Suppressor macrophage treated with lipopolysaccharide for 1 hour (primary cell): Measurements from ENCODE around the gene ASGR1.
"Not testable (repeated sequence)": the region's sequence is repeated elsewhere in the genome, so short reads cannot be mapped to it uniquely, and the experiment has no call there.

Experiments used
- DNase-seq, 3 donors: peaks; one replicate each; pipeline ENCODE4 v3.0.0-alpha.2; 2020 to 2022

The ASGR1 gene

DNA sequence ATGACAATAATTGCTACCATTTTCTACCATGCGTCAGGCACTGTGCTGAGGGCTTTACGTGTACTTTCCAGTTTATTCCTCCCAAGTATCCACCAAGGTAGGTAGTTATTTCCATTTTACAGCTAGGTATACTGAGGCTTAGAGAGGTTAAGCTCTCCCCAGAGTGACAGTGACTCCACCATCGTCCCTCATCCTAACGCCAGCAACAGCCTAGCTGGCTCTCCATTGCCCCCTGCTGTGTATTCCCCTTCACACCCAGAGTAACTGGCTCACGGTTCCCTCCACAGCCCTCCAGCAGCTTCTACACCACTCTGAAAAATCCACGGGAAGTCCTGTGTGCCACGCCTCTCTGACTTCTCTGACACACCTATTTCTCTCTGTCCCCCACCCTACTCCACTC is 7.1 kb upstream of the ASGR1 start:
- peak; percentile 30 to 50 (median 44) for DNase-seq

DNA sequence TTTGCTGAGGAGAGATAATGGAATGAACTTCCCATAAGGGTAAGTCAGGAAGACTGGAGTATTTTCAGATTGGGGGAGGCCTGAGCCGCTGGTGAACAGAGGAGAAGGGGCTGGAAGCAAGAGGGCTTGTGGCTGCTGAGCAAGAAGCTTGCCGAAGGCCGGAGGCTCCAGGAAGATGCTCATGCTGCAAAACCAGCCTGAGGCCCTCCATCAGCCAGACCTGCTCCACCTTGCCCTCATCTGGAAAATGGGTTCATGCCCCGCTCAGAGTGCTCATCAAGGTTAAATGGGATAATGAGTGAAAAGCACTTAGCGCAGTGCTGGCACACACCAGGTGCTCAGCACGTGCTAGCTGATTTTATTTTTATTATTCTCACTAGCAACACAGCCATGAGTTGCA is 5.5 kb upstream of the ASGR1 start:
- DNase-seq: no peak

DNA sequence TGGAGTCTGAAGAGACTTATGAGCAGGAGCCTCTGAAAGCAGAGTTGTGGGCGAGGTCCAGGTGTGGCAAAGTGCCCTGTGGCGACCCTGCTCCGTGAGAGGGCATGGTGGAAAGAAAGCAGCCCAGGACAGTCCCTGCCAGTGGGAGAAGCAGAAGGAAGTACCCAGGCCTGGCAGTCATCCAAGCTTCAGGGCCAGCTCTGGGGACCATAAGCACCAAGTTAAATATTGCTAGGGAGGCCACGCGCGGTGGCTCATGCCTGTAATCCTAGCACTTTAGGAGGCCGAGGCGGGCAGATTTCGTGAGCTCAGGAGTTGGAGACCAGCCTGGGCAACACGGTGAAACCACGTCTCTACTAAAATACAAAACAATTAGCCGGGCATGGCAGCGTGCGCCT is 4.9 kb upstream of the ASGR1 start:
- DNase-seq: peak; percentile 66 to 81 (median 69)

DNA sequence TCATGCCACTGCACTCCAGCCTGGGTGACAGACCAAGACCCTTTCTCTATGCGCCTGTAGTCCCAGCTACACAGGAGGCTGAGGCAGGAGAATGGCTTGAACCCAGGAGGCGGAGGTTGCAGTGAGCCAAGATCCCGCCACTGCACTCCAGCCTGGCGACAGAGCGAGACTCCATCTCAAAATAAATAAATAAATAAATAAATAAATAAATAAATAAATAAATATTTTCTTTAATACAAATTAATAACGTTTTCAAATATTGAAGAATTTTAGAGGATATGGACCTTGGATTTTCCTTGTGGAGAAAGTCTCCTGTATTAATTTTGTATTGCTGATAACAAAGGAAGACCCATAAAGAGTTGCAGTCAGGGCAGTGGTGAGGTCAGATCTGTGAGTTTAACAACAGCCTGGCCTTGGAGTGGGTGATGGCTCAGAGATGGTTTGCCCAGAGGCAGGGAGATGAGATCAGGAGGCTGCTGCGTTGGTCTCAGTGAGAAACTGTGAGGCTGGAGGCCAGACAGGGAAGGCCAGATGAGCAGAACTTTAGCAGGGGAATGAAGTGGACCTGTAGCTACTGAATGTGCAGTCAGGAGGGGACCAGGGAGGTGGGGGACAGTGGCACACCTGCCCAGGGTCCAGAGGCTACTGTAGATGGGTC is 4.4 kb upstream of the ASGR1 start:
- peak in 1 of 3 donors; percentile 23 for DNase-seq

DNA sequence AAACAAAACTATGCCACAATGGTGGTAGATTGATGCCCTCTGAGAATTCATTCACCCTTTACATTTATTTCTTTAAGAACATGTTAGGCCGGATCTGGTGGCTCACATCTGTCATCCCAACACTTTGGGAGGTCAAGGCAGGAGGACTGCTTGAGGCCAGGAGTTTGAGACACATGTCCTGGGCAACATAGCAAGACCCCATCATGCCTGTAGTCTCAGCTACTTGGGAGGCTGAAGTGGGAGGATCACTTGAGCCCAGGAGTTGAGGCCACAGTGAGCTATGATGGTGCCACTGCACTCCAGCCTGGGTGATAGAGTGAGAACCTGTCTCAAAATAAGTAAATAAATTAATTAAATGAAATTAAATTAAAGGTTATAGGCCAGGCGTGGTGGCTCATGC is 2.9 kb upstream of the ASGR1 start:
- DNase-seq: not testable (repeated sequence)

DNA sequence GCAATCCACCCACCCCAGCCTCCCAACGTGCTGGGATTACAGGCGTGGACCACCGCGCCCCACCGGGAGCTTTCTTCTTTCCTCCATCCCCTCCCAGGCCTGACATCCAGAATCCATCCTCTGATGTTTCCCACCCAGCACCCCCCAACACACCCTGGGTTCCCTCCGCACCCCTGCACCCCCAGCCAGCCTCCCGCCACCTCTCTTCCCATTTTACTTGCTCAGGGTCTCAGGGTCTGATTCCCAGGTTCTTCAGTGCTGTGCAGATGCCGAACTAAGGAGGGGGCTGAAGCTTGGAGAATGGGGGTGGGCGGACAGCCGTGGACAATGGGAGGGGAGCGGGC is 225 bp downstream of the ASGR1 start:
- DNase-seq: no peak

DNA sequence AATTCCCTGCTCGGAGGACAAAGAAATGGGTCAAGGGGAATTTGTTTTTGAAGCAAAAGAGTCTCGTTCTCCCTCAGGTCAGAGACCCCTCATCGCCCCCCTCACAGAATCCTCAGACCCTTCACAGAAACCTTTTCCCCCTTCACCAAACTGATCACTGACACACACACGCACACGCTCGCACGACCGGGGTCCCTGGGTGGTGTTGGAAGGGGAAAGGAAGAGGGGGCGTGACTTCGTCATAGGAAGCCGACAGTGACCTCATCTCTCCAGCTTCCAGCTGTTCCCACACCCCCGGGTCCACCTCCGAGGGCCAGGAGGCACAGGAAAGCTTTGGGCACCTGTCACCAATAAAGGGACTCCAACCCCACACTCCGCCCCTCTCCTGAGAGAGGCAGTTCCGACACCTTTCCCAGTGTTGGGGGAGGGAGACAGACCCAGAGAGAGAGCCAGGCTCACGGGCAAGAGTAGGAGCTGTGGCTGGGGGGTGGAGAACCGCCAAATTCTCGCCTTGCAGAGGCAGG is 1.2 kb downstream of the ASGR1 start:
- DNase-seq: peak; percentile 55 to 66 (median 56)

DNA sequence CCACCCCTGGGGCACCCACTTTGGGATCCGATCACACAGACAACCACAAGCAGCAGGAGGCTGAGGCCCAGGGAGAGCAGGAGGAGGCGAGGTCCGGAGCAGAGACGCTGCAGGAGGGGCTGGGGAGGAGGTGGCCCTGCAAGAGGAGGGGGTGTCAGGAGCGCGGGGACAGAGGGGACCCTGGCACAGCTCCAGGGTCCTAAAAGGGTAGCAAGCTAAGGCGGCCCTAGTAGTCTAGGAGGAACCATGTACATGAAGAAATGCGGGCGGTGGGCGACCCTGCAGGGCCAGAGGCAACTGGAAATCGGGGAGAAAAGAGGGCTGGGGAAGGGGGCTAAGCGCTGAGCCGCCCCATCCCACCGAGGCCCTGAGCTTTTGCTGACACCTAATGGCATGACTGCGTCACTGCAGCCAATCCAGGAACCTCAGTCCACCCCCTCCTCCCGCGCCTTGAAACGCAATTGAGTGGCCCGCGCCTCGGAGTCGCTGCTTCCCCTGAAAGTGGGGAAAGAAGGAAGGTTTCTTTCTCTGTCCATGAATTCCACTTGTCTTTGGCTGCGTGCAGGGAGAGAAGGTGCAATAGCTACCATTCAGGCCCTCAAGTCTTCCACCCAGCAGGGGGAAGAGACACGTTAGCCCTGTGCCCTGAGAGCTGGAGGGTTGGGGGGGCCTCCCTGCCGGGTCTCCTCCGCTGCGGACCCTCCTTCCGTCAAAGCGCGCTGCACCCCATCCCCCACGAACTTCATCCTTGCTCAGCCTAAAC is 1.8 kb downstream of the ASGR1 start:
- DNase-seq: peak; percentile 81 to 86 (median 83)

DNA sequence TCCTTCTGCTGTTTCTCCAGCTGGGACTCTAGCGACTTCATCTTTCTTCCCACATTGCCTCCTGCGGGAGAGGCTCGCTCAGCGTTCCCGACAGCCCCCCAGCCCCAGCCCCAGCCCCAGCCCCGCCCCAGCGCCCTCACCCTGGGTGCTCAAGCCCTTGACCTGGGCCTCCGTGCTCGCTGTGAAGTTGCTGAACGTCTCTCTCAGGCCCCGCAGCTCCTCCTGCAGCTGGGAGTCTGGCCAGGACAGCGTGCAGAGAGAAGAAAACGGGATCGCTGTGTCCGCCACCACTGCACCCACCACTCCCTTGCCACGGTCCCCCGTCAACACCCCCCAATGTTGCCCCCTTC is 2.4 kb downstream of the ASGR1 start:
- DNase-seq: no peak

DNA sequence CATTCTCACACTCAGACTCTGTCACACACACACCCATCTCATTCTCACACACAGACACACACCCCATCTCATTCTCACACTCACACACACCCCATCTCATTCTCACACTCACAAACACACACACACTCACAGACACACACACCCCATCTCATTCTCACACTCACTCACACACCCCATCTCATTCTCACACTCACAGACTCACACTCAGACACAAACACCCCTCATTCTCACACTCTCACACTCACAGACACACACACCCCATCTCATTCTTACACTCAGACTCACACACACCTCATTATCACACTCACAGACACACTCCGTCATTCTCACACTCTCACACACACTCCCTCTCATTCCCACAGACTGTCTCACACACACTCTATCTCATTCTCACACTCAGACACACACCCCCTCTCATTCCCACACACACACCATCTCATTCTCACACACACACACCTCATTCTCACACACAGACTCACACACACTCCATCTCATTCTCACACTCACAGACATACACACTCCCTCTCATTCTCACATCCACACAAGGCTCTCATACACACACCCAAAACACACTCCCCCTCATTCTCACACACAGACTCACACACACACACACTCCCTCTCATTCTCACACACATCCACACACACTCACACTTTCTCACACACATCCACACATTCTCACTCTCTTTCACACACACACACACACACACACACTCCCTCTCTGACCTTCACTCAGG is 2.9 kb downstream of the ASGR1 start:
- no peak for DNase-seq

DNA sequence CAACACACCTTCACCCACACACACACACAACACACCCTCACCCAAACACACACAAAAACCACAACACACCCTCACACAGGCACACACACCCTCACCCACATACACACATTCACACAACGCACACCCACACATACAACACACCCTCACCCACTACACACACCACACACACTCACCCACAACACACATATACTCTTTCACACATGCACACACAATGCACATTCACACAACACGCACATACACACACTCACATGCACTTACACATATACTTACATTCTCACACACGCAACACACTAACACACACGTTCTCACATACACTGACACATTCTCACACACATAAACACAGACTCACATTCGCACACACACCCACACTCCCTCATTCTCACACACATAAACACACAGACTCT is 3.8 kb downstream of the ASGR1 start:
- DNase-seq: no peak

DNA sequence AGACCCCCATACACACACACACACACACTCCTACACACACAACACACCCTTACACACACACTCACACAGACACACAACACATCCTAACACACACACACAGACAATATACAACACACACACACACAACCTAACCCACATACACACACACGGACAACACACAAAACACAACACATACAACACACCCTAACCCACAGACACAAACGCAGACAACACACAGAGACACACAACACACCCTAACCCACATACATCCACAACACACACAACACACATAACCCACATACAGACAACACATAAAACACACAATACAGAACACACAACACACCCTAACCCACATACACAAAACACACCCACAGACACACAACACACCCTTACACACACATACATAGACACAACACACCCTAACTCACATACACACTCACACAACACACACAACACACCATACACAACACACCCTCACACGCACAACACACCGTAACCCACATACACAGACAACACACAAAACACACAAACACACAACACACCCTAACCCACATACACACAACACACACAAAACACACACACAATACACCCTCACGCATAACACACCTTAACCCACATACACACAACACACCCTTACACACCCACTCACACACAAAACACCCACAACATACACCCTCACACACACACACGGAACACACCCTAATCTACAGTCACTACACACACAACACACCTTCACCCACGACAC is 4.4 kb downstream of the ASGR1 start:
- DNase-seq: no peak

DNA sequence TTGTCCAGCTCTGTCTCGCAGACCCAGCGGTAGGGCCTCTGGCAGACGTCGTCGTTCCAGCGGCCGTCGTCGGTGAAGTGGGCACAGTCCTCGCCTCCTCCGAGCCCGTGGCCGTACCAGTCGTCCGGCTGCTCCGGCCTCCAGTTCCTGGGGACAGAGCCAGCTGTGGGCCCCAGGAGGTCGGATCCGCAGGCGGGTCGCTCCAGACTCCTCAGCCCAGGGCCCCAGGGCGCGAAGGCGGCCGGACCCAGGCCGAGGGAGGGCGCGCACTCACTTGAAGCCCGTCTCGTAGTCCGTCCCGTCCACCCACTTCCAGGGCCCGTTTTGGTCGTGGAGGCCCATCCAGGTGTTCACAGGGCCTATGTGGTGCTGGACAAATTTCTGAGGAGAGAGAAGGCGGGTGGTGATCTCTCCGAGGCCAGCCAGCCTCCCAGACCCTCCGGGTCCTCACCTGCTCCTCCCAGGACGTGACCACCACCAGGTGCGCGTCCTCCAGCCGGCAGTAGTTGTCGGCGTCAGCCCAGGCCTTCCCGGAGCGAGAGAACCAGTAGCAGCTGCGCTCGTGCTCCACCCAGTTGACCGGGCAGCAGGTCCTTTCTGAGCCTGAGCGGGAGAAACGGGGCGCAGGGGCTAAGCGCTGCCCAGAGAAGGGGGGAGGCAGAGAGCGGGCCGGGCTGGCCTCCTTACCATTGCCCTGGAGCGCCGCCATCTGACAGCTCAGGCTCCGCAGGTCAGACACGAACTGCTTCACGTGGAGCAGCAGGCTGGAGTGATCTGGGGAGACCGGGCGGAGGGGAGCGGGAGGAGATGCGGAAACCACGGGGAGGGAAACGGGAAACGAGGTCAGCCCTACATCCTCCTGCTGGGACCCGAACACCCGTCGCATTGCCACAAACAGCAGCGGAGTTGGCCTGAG is 5.2 kb downstream of the ASGR1 start:
- DNase-seq: peak; percentile 68 to 85 (median 80)

DNA sequence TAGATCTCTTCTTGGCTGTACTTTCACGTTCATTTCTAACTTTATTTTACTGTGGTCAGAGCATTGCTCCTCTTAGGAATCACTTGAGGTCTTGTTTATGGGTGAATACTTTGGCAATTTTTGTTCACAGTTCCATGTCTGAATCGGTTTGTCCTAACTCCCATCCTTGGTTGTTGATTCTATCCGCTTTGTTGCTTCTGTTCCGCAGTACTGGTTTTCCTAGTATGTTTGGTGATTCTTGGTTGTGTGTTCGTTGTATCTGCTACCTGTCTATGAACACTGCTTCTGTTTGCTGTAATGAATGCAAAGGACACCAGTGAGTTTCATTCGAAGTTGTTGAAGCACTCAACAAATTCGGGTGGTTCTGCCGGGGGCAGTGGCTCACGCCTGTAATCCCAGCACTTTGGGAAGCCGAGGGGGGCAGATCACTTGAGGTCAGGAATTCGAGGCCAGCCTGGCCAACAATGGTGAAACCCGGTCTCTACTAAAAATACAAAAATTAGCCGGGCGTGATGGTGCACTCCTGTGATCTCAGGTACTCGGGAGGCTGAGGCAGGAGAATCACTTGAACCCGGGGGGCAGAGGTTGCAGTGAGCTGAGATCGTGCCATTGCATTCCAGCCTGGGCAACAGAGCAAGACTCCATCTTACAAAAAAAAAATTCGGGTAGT is 6.5 kb downstream of the ASGR1 start:
- DNase-seq: not testable (repeated sequence)

DNA sequence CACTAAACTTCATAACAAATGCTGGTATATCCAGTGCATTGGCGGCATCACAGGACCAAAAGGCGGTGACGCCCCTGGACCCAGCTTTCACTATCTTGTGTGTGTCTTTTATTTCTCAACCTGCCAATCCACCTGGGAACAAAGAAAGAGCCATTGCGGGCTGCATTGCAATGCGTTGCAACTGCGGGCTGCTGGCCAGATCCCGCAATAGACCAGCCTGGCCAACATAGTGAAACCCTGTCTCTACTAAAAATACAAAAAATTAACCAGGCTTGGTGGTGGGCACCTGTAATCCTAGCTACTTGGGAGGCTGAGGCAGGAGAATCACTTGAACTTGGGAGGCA is 9.6 kb downstream of the ASGR1 start:
- DNase-seq: not testable (repeated sequence)

DNA sequence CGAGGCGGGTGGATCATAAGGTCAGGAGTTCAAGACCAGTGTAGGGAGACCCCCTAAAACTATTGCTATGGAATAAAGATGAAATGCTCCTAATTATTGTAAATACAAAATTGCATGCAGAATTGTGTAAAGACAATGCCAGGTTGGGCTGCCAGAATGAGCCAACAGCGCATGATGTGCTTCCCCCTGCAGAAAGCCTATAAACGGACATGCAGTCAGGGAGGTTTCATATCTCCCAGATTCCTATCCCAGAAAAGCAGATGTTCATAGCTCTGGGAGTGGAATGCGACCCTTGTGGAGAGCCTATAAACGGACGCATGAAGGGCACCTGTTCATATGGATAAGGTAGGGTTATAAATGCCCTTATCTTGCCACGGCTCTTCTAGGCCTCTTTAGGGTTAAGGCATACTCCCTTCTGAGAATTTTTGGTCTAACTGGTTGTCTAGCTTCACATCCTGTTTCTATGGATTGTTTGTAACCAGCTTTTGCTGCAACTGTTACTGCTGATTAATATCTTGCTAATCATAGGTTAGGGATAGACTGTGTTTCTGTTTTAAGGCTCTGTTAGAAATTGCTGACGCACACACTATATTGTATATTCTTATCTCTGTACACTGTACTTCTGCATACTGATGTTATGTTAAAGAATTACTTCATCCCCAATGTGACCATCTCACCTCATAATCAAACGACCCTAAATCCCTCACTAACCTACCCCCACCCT is 10.2 kb downstream of the ASGR1 start:
- DNase-seq: not testable (repeated sequence)

DNA sequence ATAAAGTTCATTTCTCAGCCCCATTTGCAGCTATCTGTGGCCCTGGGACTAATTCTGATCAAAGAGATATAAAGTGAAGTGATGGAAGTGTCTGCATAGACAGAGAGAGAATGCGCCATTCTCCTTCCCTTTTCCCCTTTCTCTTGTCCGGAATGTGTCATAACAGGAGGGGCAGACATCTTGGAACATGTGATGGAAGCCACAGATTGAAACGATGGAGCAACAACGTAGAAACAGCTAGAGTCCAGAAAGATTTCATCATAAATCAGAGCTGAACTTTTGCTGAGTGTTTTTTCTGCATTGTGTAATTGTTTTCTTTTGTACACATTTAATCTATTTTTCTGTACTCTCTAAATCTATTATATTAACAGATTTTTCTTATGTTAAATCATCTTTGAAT is 11.3 kb downstream of the ASGR1 start:
- peak; percentile 85 to 95 (median 94) for DNase-seq

DNA sequence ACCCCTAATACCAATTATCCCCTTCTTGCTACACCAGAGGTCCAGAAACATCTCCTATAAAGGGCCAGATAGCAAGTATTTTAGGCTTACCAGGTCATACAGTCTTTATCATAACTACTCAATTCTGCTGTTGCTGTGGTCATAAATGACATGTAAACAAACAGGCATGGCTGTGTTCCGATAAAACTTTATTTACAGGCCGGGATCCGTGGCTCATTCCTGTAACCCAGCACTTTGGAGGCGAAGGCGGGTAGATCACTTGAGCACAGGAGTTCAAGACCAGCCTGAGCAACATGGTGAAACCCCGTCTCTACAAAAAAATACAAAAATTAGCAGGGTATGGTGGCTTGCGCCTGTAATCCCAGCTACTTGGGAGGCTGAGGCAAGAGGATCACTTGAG is 12.3 kb downstream of the ASGR1 start:
- DNase-seq: no peak

DNA sequence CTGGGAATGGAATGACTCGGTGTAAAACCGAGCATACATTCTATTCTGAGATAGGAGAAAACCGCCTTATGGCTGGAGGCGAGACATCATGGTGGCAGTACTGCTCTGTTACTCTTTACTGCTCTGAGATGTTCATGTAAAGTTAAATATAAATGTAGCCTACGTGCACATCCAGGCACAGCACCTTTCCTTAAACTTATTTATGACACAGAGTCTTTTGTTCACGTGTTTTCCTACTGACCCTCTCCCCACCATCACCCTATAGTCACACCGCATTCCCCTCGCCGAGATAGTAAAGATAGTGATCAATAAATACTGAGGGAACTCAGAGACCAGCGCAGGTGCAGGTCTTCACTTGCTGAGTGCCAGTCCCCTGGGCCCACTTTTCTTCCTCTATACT is 19.6 kb downstream of the ASGR1 start:
- DNase-seq: not testable (repeated sequence)

DNA sequence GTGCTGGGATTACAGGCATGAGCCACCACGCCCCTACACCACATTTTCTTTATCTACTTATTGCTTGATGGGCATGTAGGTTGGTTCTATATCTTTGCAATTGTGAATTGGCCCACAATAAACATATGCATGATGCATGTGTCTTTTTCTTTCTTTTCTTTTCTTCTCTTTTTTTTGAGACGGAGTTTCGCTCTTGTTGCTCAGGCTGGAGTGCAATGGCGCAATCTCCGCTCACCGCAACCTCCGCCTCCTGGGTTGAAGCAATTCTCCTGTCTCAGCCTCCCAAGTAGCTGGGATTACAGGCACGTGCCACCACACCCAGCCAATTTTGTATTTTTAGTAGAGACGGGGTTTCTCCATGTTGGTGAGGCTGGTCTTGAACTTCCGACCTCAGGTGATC is 20.7 kb downstream of the ASGR1 start:
- DNase-seq: peak in 1 of 3 donors; percentile 24
